ENCODE measurements around the gene CCDC66.

Gene CCDC66

GRCh38 chr3:56633181-56633580, 76.2 kb downstream of the CCDC66 start:
- TF ChIP-seq, protein P1, sequence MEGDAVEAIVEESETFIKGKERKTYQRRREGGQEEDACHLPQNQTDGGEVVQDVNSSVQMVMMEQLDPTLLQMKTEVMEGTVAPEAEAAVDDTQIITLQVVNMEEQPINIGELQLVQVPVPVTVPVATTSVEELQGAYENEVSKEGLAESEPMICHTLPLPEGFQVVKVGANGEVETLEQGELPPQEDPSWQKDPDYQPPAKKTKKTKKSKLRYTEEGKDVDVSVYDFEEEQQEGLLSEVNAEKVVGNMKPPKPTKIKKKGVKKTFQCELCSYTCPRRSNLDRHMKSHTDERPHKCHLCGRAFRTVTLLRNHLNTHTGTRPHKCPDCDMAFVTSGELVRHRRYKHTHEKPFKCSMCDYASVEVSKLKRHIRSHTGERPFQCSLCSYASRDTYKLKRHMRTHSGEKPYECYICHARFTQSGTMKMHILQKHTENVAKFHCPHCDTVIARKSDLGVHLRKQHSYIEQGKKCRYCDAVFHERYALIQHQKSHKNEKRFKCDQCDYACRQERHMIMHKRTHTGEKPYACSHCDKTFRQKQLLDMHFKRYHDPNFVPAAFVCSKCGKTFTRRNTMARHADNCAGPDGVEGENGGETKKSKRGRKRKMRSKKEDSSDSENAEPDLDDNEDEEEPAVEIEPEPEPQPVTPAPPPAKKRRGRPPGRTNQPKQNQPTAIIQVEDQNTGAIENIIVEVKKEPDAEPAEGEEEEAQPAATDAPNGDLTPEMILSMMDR (IDR thresholded peaks at IDR 0.05; ENCODE audit: borderline replicate concordance, control extremely low read depth, extremely low read depth, insufficient read depth, missing control alignments) = no peak
- no peak for DNase-seq (ENCODE audit: low spot score)
- in situ Hi-C loops (cut with MboI; ENCODE audit: low sequenced_read_pairs, unreplicated experiment) = no loop called here

- TF ChIP-seq, protein P1 (IDR thresholded peaks at IDR 0.05; ENCODE audit: borderline replicate concordance, control extremely low read depth, extremely low read depth, insufficient read depth, missing control alignments) = no peak
- no peak for DNase-seq (ENCODE audit: low spot score)
- in situ Hi-C loops (cut with MboI; ENCODE audit: low sequenced_read_pairs, unreplicated experiment) = no loop called here
Measured at GRCh38 chr3:56633602-56634535, 76.9 kb downstream of the CCDC66 start.

- in situ Hi-C loops (cut with MboI; ENCODE audit: low sequenced_read_pairs, unreplicated experiment) = no loop called here
- no peak for DNase-seq (ENCODE audit: low spot score)
- TF ChIP-seq, protein P1 (IDR thresholded peaks at IDR 0.05; ENCODE audit: borderline replicate concordance, control extremely low read depth, extremely low read depth, insufficient read depth, missing control alignments) = no peak
Measured at GRCh38 chr3:56645407-56645806, 88.4 kb downstream of the CCDC66 start.

DNA sequence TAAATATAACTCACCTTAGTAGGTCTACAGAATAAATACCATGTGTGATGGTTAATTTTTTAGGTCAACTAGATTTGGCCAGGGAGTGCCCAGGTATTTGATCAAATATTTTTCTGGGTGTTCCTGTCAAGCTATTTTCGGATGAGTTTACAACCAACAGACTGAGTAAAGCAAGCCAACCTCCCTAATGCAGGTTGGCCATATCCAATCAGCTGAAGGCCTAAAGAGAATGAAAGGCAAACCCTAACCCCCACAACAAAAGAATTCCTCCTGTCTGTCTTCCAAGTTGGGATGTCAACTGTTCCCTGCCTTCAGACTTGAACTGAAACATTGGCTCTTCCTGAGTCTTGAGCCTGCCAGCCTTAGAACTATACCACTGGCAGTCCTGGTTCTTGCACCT, 97.5 kb downstream of the CCDC66 start:
- in situ Hi-C loops (cut with MboI; ENCODE audit: low sequenced_read_pairs, unreplicated experiment) = no loop called here
- TF ChIP-seq, protein P1 (IDR thresholded peaks at IDR 0.05; ENCODE audit: borderline replicate concordance, control extremely low read depth, extremely low read depth, insufficient read depth, missing control alignments) = no peak
- DNase-seq (ENCODE audit: low spot score) = no peak

DNA sequence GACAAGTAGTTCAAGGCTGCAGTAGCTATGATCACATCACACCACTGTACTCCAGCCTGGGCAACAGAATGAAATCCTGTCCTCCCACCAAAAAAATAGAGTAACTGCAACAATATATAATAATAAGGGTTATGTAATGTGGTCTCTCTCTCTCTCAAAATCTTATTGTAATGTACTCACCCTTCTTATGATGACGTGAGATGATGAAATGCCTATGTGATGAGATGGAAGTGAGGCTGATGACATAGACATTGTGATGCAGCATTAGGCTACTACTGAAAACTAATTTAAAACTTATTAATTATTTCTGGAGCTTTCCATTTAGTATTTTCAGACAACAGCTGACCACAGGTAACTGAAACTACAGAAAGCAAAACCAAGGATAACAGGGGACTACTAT, 98.7 kb downstream of the CCDC66 start:
- in situ Hi-C loops (cut with MboI; ENCODE audit: low sequenced_read_pairs, unreplicated experiment) = no loop called here
- TF ChIP-seq, protein P1 (IDR thresholded peaks at IDR 0.05; ENCODE audit: borderline replicate concordance, control extremely low read depth, extremely low read depth, insufficient read depth, missing control alignments) = no peak
- DNase-seq (ENCODE audit: low spot score) = no peak

DNA sequence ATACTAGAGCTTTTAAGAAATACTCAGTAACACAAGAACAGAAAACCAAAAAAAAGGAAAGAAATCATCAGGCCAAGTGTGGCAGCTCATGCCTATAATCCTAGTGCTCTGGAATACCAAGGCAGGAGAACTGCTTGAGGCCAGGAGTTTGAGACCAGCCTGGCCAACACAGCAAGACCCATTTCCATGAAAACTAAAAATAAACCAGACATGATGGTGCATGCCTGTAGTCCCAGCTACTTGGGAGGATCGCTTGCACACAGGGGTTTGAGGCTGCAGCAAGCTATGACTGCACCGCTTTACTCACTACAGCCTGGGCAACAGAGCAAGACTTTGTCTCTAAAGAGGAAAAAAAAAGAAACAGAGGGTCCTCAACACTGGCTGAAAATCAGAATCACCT, 107.8 kb downstream of the CCDC66 start:
- no peak for DNase-seq (ENCODE audit: low spot score)
- TF ChIP-seq, protein P1 (IDR thresholded peaks at IDR 0.05; ENCODE audit: borderline replicate concordance, control extremely low read depth, extremely low read depth, insufficient read depth, missing control alignments) = no peak
- in situ Hi-C loops (cut with MboI; ENCODE audit: low sequenced_read_pairs, unreplicated experiment) = no loop called here
